NCI-H446 treated with DMSO at 0.1 percent for 48 hours (cell line): ENCODE results near the gene BTD.

ENCODE experiments used
- DNase-seq: peaks from one replicate; lab custom pipeline; 2025; lab: John Stamatoyannopoulos, UW

The BTD gene

DNA sequence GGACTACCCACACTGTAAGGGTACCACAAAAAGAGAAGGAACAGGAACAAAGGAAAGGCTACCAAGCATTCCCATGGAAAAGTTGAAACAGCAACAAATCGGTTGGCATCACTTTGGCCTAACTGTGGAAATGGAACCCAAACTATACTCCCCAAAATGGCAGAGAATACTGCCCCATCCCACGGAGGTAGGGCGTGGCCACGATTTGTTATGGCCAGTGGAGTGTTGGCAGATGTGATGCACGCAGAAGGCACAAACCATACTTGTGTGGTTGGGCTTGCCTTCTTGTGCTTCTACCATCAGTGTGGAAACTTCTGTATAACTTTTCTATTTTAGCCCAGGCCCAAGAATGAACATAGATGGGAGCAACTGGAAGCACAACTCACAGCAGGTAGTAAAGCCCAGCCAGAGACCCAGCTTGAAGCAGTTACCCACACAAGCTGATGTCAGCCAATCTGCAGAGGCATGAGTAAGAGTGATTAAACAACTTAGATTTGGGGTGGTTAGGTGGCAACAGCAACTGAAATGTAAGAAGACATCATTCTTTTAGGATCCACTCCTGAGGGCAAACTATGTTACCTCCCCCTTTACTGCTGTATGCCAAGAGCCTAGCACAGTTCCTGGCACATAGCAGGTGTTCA, 64.1 kb downstream of the BTD start:
- no peak for DNase-seq

DNA sequence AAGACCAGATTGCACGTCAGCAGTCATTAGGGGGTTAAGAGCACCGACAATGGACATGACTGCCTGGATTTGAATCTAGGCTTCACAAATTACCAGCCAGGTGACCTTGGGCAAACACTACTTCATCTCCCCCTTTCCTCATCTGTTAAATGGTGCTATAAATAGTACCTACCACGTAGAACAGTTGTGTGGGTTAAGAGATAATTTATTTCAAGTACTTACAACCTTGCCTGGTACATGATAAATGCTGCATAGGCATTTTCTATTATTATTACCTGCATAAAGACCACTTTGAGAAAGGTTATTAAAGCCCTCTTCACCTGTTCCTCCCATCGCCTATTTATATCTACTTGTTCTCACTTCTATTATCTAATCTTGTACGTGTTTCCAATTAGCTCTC, 64.7 kb downstream of the BTD start:
- DNase-seq = no peak

GRCh38 chr3:15667484-15667883, 65.9 kb downstream of the BTD start:
- DNase-seq = no peak

DNA sequence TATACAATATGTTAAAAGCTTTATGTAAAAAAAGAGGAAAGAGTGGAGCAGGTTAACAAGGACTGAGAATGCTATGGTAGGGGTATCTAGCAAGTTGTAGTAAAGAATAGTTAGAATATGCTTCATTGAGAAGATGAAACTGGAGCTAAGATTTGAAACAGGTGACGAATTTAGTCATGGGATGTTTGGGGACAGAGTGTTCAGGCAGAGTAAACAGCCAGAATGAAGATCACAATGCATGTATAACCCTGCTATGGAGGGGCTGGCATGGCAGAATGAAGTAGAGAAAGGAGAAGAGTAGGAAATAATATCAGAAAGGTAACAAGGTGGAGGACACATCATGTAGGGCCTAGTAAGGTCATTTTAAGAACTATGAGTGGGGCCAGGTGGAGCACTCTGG, 72.0 kb downstream of the BTD start:
- DNase-seq = no peak

DNA sequence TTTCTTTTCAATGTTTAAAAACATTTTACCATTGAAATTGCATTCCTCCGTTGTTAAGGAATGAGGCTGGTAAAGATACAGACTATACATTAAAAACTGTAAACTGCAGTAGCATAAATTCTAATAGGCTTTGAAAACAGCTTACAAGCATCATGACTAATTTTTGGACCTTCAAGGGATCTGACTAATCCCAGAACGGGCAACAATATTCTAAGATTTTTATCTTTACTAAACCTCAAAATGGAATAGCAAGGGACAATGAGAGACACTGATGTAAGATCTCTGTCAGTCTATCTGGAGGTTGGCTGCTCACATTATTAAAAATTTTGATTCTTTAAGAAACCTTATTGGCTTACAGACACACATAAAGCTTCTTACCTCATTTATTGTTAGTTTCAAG, 74.7 kb downstream of the BTD start:
- DNase-seq = no peak

DNA sequence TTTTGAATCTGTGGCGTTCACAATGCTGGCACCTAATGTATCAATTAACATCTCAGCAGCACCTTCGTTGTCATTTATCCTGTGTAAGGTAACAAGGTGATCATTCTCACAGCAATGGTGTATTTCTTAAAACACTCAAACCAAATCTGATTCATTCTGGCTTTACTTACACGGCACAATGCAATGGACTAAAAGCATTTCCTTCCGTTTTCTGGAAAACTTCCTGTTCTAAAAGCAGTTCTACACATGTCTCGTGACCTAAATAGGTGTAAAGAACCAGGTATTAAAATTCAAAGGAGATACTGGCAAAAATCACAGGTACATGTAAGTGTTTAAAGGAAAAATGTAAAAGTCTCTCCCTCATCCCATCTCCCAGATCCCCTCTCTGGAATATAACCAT, 77.8 kb downstream of the BTD start:
- no peak for DNase-seq

DNA sequence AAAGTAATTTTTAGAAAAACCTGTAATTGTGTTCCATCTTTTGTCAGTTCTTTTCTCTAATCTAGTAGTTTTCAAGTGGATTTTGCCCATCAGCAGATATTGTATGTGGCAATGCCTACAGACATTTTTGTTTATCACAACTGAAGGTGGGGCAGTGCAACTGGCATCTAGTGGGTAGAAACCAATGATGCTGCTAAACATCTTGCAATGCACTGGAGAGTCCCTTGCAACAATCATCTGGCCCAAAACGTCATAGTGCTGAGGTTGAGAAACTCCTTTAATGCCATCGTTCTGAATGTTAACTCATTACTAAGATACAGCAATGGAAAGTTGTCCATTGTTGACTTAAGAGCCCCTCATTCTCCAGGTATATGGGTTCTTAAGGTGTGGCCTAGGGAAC, 80.1 kb downstream of the BTD start:
- no peak for DNase-seq

- DNase-seq = no peak
Measured at GRCh38 chr3:15682561-15683185, 81.1 kb downstream of the BTD start.

DNA sequence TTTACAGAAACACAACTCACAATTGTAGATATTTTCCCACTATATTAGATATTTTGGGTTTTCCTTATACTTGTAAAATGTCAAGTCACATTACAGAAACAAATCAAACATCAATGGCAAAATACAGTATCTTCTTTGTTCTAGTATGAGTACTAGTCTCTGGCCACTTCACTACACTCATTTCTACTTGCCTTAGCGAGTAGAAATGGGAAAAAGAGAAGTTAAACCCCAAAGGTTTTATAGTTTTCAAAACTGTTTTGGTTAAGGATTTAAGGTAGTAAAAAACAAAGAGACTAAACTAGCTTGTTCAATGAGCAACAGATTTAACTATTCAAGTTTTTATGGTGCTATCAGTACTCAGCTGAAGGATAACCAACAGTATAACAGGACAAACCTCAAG, 81.7 kb downstream of the BTD start:
- no peak for DNase-seq

DNA sequence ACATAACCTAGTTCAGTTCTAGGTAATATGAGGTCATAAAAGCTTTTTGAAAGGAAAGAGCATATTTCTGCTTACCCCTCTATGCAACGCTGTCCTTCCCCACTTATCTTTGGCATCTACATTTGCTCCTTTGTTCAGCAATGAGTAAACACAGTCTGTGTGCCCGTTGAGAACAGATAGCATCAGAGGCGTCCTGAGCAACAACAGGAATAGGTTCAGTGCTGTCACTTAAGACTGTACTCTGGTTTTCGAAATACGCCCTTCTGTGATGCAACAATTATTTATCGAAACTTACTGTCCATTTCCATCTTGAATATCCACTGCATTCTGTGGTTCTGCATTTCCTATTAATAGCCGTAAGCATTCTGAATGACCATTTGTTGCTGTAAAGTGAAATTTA, 84.4 kb downstream of the BTD start:
- no peak for DNase-seq

DNA sequence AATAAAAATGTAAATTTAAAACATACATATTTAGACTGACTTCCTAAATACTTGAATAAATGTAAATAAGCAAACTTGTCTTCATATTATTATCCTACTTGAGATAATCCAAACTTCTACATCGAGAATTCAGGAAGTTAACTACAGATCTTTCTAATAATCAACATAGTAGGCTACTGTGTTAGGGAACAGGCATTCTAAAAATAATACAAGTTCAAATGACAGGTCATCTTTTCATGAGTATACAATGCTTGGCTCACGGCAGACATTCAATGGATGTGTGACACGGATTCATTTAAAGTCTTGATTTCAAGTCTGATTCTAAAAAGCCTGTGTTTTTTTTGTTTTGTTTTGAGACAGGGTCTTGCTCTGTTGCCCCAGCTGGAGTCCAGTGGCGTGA, 88.7 kb downstream of the BTD start:
- no peak for DNase-seq

DNA sequence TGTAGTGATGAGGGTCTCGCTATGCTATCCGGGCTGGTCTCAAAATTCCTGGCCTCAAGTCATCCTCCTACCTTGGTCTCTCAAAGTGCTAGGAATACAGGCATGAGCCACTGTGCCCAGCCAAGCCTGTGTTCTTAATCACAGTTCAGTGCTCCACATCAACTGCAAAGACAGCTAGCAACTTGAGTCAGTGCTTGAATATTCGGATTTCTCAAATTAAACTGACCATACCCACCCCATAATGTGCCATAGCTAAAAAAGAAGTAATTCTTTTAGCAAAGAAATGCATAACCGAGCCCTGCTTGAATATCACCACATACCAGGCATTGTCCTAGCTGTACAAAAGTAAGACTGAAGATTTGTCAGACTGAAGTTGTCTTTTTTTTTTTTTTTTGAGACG, 89.2 kb downstream of the BTD start:
- DNase-seq = no peak

DNA sequence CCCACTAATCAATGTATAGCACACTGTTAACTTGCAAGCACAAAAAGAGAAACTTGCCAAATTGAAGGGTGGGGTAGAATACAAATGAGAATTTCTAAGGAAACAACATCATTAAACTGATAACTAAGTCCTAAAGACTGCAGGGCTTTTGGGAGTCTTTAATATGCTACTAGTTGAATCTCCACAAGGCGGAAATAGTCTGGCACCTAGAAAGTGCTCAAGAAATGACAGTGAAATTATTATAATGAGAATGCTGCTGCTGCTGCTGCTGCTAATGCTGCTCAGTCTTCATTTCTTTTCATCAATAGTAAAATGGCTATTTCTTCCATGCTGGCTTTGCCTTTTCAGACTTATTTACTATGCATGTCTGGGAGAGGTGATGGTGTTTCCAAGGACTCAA, 91.8 kb downstream of the BTD start:
- no peak for DNase-seq

DNA sequence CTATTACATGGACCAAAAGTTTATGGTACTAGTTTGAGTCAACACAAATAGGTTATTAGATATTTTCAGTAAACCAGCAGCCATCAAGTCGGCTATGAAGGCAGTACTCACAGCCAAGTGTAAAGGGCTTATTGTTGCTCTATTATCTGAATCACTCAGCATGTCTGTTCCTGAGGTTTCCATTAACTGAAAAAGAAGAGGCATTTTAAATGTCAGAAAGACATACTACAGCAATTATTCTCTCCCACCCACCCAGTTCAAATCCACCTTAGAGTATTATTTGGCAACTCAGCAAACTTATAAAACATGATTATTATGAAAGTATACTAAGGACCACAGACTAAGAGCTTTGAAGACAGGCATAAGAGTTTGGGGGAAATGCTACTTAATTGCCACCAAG, 93.1 kb downstream of the BTD start:
- no peak for DNase-seq
